A673 (cell line): ENCODE results near the gene SIAH2. TPM values are rescaled to one million over a fixed set of nuclear protein-coding genes. Genes with fewer than 3 reads are reported as not detected.

Experiments
- BruUV-seq: library from RNA; stranded (reverse); fragments of 400-500 nt; replicated peaks from 2 replicates; lab custom pipeline; 2021; lab: Mats Ljungman, UMichigan
- CTCF ChIA-PET: fragments of 300-600 bp; sonication (Branson Sonifier 250); formaldehyde crosslinking; loops from one replicate; lab custom pipeline; 2022; ENCODE audit warnings: antibody characterized with exemption; lab: Charles Lee
- POLR2A ChIA-PET: fragments of 300-600 bp; sonication (Branson Sonifier 250); formaldehyde crosslinking; loops from one replicate; lab custom pipeline; 2022; ENCODE audit warnings: antibody characterized with exemption; ENCODE audit not compliant: low non-redundant PET; lab: Charles Lee
- DNase-seq: peaks from one replicate; pipeline ENCODE4 v3.0.0-alpha.2; 2015; ENCODE audit warnings: low spot score
- H3K27ac ChIP-seq: fragments of 200-600 bp; sonication (generic); 2 replicates; pipeline ENCODE4 v1.5.1; 2016; ENCODE audit warnings: mixed run types, low read depth, mild to moderate bottlenecking, mixed read lengths, antibody characterized with exemption, low read length; ENCODE audit not compliant: poor library complexity, severe bottlenecking
- H3K27me3 ChIP-seq: fragments of 200-600 bp; sonication (generic); replicated peaks from 2 replicates; pipeline ENCODE4 v1.6.1; 2017; ENCODE audit warnings: mixed run types, low read depth, mild to moderate bottlenecking, mixed read lengths, antibody characterized with exemption, low read length; ENCODE audit not compliant: insufficient read depth, poor library complexity
- H3K36me3 ChIP-seq: fragments of 200-600 bp; sonication (generic); 2 replicates; pipeline ENCODE4 v1.6.1; 2016; ENCODE audit warnings: mixed run types, mild to moderate bottlenecking, mixed read lengths, antibody characterized with exemption, low read length; ENCODE audit not compliant: insufficient read depth, poor library complexity, severe bottlenecking
- H3K4me1 ChIP-seq: fragments of 200-600 bp; sonication (generic); 2 replicates; pipeline ENCODE4 v1.6.1; 2017; ENCODE audit warnings: mixed run types, mild to moderate bottlenecking, mixed read lengths, antibody characterized with exemption, low read length; ENCODE audit not compliant: insufficient read depth, poor library complexity, severe bottlenecking
- H3K4me3 ChIP-seq: fragments of 200-600 bp; sonication (generic); 2 replicates; pipeline ENCODE4 v1.5.1; 2016; ENCODE audit warnings: low read depth, mixed run types, mild to moderate bottlenecking, mixed read lengths, low read length; ENCODE audit not compliant: poor library complexity, severe bottlenecking
- H3K9me3 ChIP-seq: fragments of 200-600 bp; sonication (generic); 2 replicates; pipeline ENCODE4 v1.6.1; 2016; ENCODE audit warnings: mixed run types, low read depth, mild to moderate bottlenecking, mixed read lengths, antibody characterized with exemption, low read length; ENCODE audit not compliant: poor library complexity, severe bottlenecking
- EZH2 ChIP-seq: fragments of 200-600 bp; sonication (generic); IDR thresholded peaks from 2 replicates; pipeline ENCODE4 v1.6.1; 2017; ENCODE audit warnings: borderline replicate concordance, low read depth, mild to moderate bottlenecking, mixed read lengths, antibody characterized with exemption, low read length; ENCODE audit not compliant: poor library complexity, severe bottlenecking
- intact Hi-C: fragments of 100-400 bp; cut with micrococcal nuclease; formaldehyde crosslinking; loops from one replicate; pipeline ENCODE4 v1.10.0; 2022; ENCODE audit not compliant: unreplicated experiment
- total RNA-seq: library from RNA; stranded (reverse); gene quantifications from 2 replicates; pipeline ENCODE4 v1.2.3, GENCODE V29; 2021
- TF ChIP-seq, protein P1 (sequence below): fragments of 300-800, 200-600 bp; sonication (generic); conservative IDR thresholded peaks from 2 replicates; pipeline ENCODE4 v1.5.1; 2017; ENCODE audit warnings: low read depth, mild to moderate bottlenecking, antibody characterized with exemption, low read length, moderate library complexity, mixed read lengths

SIAH2 gene
- total RNA-seq, 1 experiment from 2014 or later, result 26.8 TPM

DNA sequence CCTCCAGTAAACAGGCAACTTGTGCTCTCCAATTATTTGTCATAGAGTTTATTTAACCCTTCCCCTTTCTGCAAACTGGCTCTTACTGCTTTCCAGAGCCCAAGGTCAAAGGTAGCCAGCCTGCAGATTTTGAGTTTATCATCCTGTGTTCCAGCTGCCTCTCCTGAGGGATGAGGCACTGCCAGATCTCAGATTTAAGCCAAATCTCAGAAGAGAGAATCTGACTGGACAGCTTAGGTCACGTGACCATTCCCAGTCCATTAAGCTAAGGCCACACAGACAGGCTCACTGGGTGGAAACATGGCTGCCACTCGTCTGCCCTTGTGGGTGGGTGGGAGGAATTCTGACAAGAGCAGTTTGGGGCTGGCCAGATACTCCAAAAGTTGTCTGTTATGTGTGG is 8.6 kb upstream of the SIAH2 start:
- H3K27ac ChIP-seq, result no peak overlapping the region
- no peaks in the 10 kb centered on the region for H3K27me3 ChIP-seq
- no peaks in the 10 kb centered on the region for H3K36me3 ChIP-seq
- intact Hi-C loops, result no loop called here
- CTCF ChIA-PET, result no interaction called here
- H3K9me3 ChIP-seq, result no peaks in the 10 kb centered on the region
- DNase-seq, result no peak
- no peaks in the 10 kb centered on the region for H3K4me1 ChIP-seq
- TF ChIP-seq, protein P1, sequence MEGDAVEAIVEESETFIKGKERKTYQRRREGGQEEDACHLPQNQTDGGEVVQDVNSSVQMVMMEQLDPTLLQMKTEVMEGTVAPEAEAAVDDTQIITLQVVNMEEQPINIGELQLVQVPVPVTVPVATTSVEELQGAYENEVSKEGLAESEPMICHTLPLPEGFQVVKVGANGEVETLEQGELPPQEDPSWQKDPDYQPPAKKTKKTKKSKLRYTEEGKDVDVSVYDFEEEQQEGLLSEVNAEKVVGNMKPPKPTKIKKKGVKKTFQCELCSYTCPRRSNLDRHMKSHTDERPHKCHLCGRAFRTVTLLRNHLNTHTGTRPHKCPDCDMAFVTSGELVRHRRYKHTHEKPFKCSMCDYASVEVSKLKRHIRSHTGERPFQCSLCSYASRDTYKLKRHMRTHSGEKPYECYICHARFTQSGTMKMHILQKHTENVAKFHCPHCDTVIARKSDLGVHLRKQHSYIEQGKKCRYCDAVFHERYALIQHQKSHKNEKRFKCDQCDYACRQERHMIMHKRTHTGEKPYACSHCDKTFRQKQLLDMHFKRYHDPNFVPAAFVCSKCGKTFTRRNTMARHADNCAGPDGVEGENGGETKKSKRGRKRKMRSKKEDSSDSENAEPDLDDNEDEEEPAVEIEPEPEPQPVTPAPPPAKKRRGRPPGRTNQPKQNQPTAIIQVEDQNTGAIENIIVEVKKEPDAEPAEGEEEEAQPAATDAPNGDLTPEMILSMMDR, result no peak
- TF ChIP-seq EZH2, result no peak
- POLR2A ChIA-PET, result no interaction called here
- H3K4me3 ChIP-seq, result no peak overlapping the region
- no TSS peak for BruUV-seq

DNA sequence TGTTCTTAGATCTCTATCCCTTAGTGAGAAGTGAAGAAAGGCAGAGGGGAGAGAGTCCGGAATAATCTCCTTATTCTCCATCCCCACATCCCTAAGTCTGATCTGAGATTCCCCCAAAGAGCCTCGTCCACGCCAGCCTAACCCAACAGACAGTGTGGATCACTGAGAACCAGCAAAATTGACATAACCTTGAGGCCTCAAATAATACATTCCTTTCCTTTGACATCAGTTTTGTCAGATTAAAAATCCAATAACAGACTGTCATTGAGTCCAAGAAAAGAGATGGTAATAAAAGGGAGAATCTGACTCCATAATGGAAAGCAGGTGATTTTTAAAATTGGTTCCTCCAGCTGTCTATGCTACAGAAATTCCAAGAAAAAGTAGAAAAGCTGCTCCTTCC is 7.7 kb upstream of the SIAH2 start:
- Histone ChIP-seq H3K27me3 (no peaks in the 10 kb centered on the region), H3K4me1 (no peaks in the 10 kb centered on the region), H3K4me3 (no peak overlapping the region), H3K36me3 (no peaks in the 10 kb centered on the region), H3K9me3 (no peaks in the 10 kb centered on the region), H3K27ac (no peak overlapping the region)
- TF ChIP-seq, protein P1, result no peak
- no peak for TF ChIP-seq EZH2
- ChIA-PET POLR2A (interaction anchor here (0.6 kb wide), 1 partner anchor 110 kb away, joined by 3 read pairs; no protein-coding TSS in a partner anchor), CTCF (interaction anchor here (0.5 kb wide), 1 partner anchor 48 kb away, joined by 4 read pairs; no protein-coding TSS in a partner anchor)
- no TSS peak for BruUV-seq
- no peak for DNase-seq
- intact Hi-C loops, result no loop called here

GRCh38 chr3:150766742-150767141 is 3.8 kb upstream of the SIAH2 start:
- H3K36me3 ChIP-seq, result no peaks in the 10 kb centered on the region
- CTCF ChIA-PET, result no interaction called here
- H3K4me1 ChIP-seq, result peaks cover 7% of the 10 kb centered on the region
- TF ChIP-seq, protein P1, result no peak
- TF ChIP-seq EZH2, result no peak
- no TSS peak for BruUV-seq
- H3K27me3 ChIP-seq, result no peaks in the 10 kb centered on the region
- no peak for DNase-seq
- H3K9me3 ChIP-seq, result no peaks in the 10 kb centered on the region
- no peak overlapping the region for H3K4me3 ChIP-seq
- POLR2A ChIA-PET, result no interaction called here
- H3K27ac ChIP-seq, result no peak overlapping the region
- intact Hi-C loops, result no loop called here
